SK-N-SH (cell line): ENCODE results near the gene OSGIN1. TPM values are rescaled to one million over a fixed set of nuclear protein-coding genes. Genes with fewer than 3 reads are reported as not detected.

Source experiments
- CTCF ChIA-PET: fragments of 300-600, 350-600 bp; formaldehyde crosslinking; extraction: SDS; loops from one replicate; lab custom pipeline; 2021; lab: Yijun Ruan, JAX
- POLR2A ChIA-PET: fragments of 350-600 bp; sonication (Branson Sonifier 250); formaldehyde crosslinking; extraction: SDS; loops from one replicate; lab custom pipeline; 2020; ENCODE audit warnings: antibody characterized with exemption, inconsistent platforms; lab: Yijun Ruan, JAX
- DNase-seq: peaks from one replicate; pipeline ENCODE4 v3.0.0; 2012
- H2AFZ ChIP-seq: fragments of 200-600 bp; sonication (generic); 2 replicates; pipeline ENCODE4 v1.8.1; 2016; ENCODE audit warnings: antibody characterized with exemption, mild to moderate bottlenecking, low read depth
- H3F3A ChIP-seq: fragments of 200-600 bp; sonication (generic); replicated peaks from 2 replicates; pipeline ENCODE3; 2016; ENCODE audit warnings: antibody characterized with exemption, mild to moderate bottlenecking; ENCODE audit not compliant: insufficient read depth
- H3K27ac ChIP-seq, 2 experiments: fragments of 200-500 bp in 1 of 2; fragments of 200-600 bp in 1 of 2; sonication (Bioruptor generic) in 1 of 2; sonication (generic), shearing (Covaris generic) in 1 of 2; 2 replicates each; pipeline versions ENCODE4 v1.5.1 to v1.6.1; 2014 to 2016; ENCODE audit warnings: low read depth in 2 of 2, inconsistent platforms in 1 of 2, low read length in 1 of 2, mild to moderate bottlenecking in 1 of 2, mixed read lengths in 1 of 2
- H3K27me3 ChIP-seq: fragments of 200-600 bp; sonication (generic), shearing (Covaris generic); 2 replicates; pipeline ENCODE4 v1.6.1; 2016; ENCODE audit warnings: mixed run types; ENCODE audit not compliant: insufficient read depth
- H3K36me3 ChIP-seq, 2 experiments: fragments of 200-500 bp in 1 of 2; fragments of 200-600 bp in 1 of 2; sonication (Bioruptor generic) in 1 of 2; sonication (generic) in 1 of 2; replicated peaks in 1 of 2; 2 replicates each; pipeline versions ENCODE3 to v1.5.1; 2014 to 2016; ENCODE audit warnings: low read length in 1 of 2, mild to moderate bottlenecking in 1 of 2; ENCODE audit not compliant: insufficient read depth in 2 of 2, control insufficient read depth in 1 of 2
- H3K4me1 ChIP-seq, 2 experiments: fragments of 200-500 bp in 1 of 2; fragments of 200-600 bp in 1 of 2; sonication (Bioruptor generic) in 1 of 2; sonication (generic), shearing (Covaris generic) in 1 of 2; 2 replicates each; pipeline versions ENCODE4 v1.5.1 to v1.6.1; 2014 to 2016; ENCODE audit warnings: low read depth in 1 of 2, low read length in 1 of 2, mixed run types in 1 of 2; ENCODE audit not compliant: insufficient read depth in 2 of 2, control insufficient read depth in 1 of 2
- H3K4me2 ChIP-seq: fragments of 200-600 bp; sonication (generic), shearing (Covaris generic); 2 replicates; pipeline ENCODE4 v1.6.1; 2017; ENCODE audit warnings: mixed run types
- H3K4me3 ChIP-seq, 2 experiments: fragments of 200-500 bp in 1 of 2; fragments of 200-600 bp in 1 of 2; sonication (Bioruptor generic) in 1 of 2; sonication (generic), shearing (Covaris generic) in 1 of 2; 2 replicates each; pipeline versions ENCODE4 v1.5.1 to v1.8.1; 2014 to 2016; ENCODE audit warnings: low read depth in 2 of 2, inconsistent platforms in 1 of 2, low read length in 1 of 2, mild to moderate bottlenecking in 1 of 2, mixed read lengths in 1 of 2, moderate library complexity in 1 of 2
- H3K79me2 ChIP-seq: fragments of 200-600 bp; sonication (generic); 2 replicates; pipeline ENCODE4 v1.8.1; 2017; ENCODE audit warnings: mild to moderate bottlenecking; ENCODE audit not compliant: insufficient read depth
- H3K9ac ChIP-seq: fragments of 200-600 bp; sonication (generic); 2 replicates; pipeline ENCODE4 v1.6.1; 2017; ENCODE audit warnings: mixed run types
- H3K9me2 ChIP-seq: fragments of 200-600 bp; sonication (generic); 2 replicates; pipeline ENCODE4 v1.6.1; 2017; ENCODE audit warnings: mixed run types
- H3K9me3 ChIP-seq: fragments of 200-600 bp; sonication (generic); 2 replicates; pipeline ENCODE4 v1.6.1; 2017; ENCODE audit warnings: mixed run types, mild to moderate bottlenecking, moderate library complexity
- H4K20me1 ChIP-seq: fragments of 200-600 bp; sonication (generic); 2 replicates; pipeline ENCODE4 v1.6.1; 2017; ENCODE audit warnings: mild to moderate bottlenecking, mixed run types; ENCODE audit not compliant: insufficient read depth
- FOXM1 ChIP-seq: IDR thresholded peaks from 2 replicates; pipeline ENCODE4 v1.4.0; 2012; ENCODE audit warnings: low read depth, mild to moderate bottlenecking
- GABPA ChIP-seq: IDR thresholded peaks from 2 replicates; pipeline ENCODE4 v1.4.0; 2012; ENCODE audit warnings: low read depth, mild to moderate bottlenecking
- JUND ChIP-seq: IDR thresholded peaks from 2 replicates; pipeline ENCODE4 v1.4.0; 2012
- NFIC ChIP-seq: IDR thresholded peaks from 2 replicates; pipeline ENCODE4 v1.4.0; 2012; ENCODE audit warnings: borderline replicate concordance
- RCOR1 ChIP-seq: fragments of 150-350 bp; IDR thresholded peaks from 2 replicates; pipeline ENCODE4 v1.6.1; 2017; ENCODE audit warnings: antibody characterized with exemption, low read length
- REST ChIP-seq: IDR thresholded peaks from 2 replicates; pipeline ENCODE4 v1.6.1; 2012; ENCODE audit warnings: mild to moderate bottlenecking, low read depth, low read length, moderate library complexity
- RFX5 ChIP-seq: IDR thresholded peaks from 2 replicates; pipeline ENCODE4 v1.6.1; 2012; ENCODE audit warnings: mild to moderate bottlenecking, improper control_type of control experiment, low read length
- SIN3A ChIP-seq: IDR thresholded peaks from 2 replicates; pipeline ENCODE4 v1.6.1; 2012; ENCODE audit warnings: low read depth, mild to moderate bottlenecking, low read length, moderate library complexity, borderline replicate concordance
- SMC3 ChIP-seq: IDR thresholded peaks from 2 replicates; pipeline ENCODE4 v1.6.1; 2012; ENCODE audit warnings: low read depth, low read length, improper control_type of control experiment
- TAF1 ChIP-seq: IDR thresholded peaks from 2 replicates; pipeline ENCODE4 v1.6.1; 2012; ENCODE audit warnings: low read depth, mild to moderate bottlenecking, low read length, moderate library complexity, borderline replicate concordance
- TCF12 ChIP-seq: IDR thresholded peaks from 2 replicates; pipeline ENCODE4 v1.4.0; 2012
- USF1 ChIP-seq: IDR thresholded peaks from 2 replicates; pipeline ENCODE4 v1.4.0; 2012; ENCODE audit warnings: low read depth, borderline replicate concordance
- YY1 ChIP-seq: IDR thresholded peaks from 2 replicates; pipeline ENCODE4 v1.4.0; 2012; ENCODE audit warnings: low read depth, mild to moderate bottlenecking
- WGBS: methylation state at CpG from one replicate; pipeline ENCODE4 v1.1.6; 2017; ENCODE audit warnings: low lambda C conversion rate; 5-methylcytosine and 5-hydroxymethylcytosine counted together
- polyA plus RNA-seq, 3 experiments: library from polyadenylated mRNA; depleted of rRNA; stranded (reverse); fragments of >200 nt; gene quantifications; 2 replicates each; pipeline ENCODE4 v1.2.3, GENCODE V29; 2012
- TF ChIP-seq, protein P1 (sequence below): fragments of 150-350 bp; IDR thresholded peaks from 2 replicates; pipeline ENCODE4 v1.6.1; 2017; ENCODE audit warnings: antibody characterized with exemption, low read length, low read depth, borderline replicate concordance

The OSGIN1 gene
- polyA plus RNA-seq, 1 of the 3 experiments (the other 2 are of a cell fraction) = 4.8 TPM

DNA sequence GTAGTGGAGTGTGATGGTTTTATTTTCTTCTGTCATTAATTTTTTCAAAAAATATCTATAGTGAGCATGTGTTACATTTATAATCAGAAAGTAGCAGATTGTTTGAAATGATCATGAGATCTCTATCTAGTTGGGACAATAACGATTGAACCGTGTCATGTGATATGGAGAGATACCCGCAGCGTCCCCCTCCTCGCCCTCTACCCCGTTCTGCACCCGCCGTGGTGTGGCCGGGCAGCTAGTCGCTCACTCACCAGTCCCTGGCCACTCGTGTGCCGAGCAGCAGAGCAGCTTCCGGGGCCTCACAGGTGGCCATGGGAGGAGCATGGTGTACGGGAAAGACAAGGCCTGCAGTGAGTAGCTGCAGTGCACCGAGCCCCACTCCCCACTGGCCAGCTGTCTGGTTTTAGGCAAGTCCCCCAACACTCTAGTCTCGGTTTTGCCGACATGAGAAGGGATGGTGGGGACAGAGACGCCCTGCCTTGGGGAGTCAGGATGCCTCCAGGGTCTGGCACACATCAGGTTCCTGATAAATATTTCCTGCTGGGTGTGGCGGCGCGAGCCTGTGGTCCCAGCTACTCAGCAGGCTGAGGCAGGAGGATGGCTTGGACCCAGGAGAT is 38.8 kb upstream of the OSGIN1 start (continued):
- TF ChIP-seq USF1 (no peak), SIN3A (no peak), RCOR1 (no peak)

GRCh38 chr16:83915081-83915480 is 38.0 kb upstream of the OSGIN1 start:
- POLR2A ChIA-PET = no interaction called here
- no peak overlapping the region for H3K4me3 ChIP-seq
- TF ChIP-seq SMC3 = no peak
- TF ChIP-seq RFX5 = no peak
- no peak for TF ChIP-seq TCF12
- TF ChIP-seq FOXM1 = no peak
- TF ChIP-seq, protein P1, sequence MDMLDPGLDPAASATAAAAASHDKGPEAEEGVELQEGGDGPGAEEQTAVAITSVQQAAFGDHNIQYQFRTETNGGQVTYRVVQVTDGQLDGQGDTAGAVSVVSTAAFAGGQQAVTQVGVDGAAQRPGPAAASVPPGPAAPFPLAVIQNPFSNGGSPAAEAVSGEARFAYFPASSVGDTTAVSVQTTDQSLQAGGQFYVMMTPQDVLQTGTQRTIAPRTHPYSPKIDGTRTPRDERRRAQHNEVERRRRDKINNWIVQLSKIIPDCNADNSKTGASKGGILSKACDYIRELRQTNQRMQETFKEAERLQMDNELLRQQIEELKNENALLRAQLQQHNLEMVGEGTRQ = no peak
- TF ChIP-seq NFIC = no peak
- no peak for TF ChIP-seq SIN3A
- TF ChIP-seq GABPA = no peak
- no peak for TF ChIP-seq TAF1
- no peak for TF ChIP-seq YY1
- no peak for TF ChIP-seq REST
- no peak for TF ChIP-seq JUND
- TF ChIP-seq, all 33 proteins: peak for 0
- Histone ChIP-seq H3K79me2 (no peaks in the 10 kb centered on the region), H3K27ac (no peak overlapping the region), H3F3A (no peaks in the 10 kb centered on the region), H3K9ac (no peak overlapping the region), H2AFZ (no peak overlapping the region), H3K9me3 (no peaks in the 10 kb centered on the region), H3K27me3 (no peaks in the 10 kb centered on the region), H3K9me2 (no peaks in the 10 kb centered on the region), H3K4me1 (no peaks in the 10 kb centered on the region), H3K36me3 (peaks cover 6 to 60% of the 10 kb centered on the region in 2 experiments), H3K4me2 (no peak overlapping the region), H4K20me1 (no peaks in the 10 kb centered on the region)
- CTCF ChIA-PET = interaction anchor here (1.1 to 3.9 kb wide), 2 partner anchors 11 to 12 kb away, joined by 3 to 16 read pairs; no protein-coding TSS in a partner anchor
- DNase-seq = no peak
- WGBS = 96% methylated on average over 21 of the region's 22 CpGs
